Measurements from ENCODE around the gene GPR132. TPM values are rescaled to one million over a fixed set of nuclear protein-coding genes. Genes with fewer than 3 reads are reported as not detected.
"Not testable (repeated sequence)": the region's sequence is repeated elsewhere in the genome, so short reads cannot be mapped to it uniquely, and the experiment has no call there.

GPR132 gene
- total and polyA plus RNA-seq, 2 donors (not counting 1 experiment from before 2014, with no cell fraction given): 38.6 to 54.5 TPM

DNA sequence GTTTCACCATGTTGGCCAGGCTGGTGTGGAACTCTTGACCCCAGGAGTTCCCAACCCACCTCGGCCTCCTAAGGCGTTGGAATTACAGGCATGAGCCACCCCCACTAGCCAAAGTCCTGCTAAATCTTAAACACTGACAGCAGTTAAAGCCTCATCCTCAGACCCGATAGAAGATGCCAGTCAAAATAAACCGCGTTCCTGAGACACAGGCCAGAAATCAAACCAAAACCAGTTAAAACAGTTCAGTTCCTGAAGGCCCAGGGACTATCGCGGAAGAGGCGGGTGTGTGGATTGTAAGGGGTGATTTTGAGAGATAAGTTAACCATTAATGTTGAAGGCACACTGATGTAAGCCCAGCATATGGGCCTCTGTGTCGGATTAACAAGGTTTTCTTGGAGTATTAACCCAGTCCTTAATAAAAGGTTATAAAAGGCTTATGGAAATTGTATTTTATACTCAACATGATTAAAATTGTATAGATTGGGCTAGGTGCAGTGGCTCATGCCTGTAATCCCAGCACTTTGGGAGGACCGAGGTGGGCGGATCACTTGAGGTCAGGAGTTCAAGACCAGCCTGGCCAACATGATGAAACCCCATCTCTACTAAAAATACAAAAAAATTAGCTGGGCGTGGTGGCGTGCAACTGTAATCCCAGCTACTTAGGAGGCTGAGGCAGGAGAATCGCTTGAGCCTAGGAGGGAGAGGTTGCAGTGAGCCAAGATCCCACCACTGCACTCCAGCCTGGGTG lies 25.6 kb downstream of the GPR132 start:
- Histone ChIP-seq H3K27me3 (replicated peaks in 1 of 4; ENCODE audit: control extremely low read depth in 1 of 4, control insufficient read depth in 3 of 4, insufficient read depth in 4 of 4, low read length in 3 of 4) (peaks cover 0 to 9% (median 0%) of the 10 kb centered on the region in 4 experiments), H3K36me3 (replicated peaks in 1 of 2; ENCODE audit: control extremely low read depth in 1 of 2, control insufficient read depth in 1 of 2, extremely low read depth in 1 of 2, insufficient read depth in 2 of 2, low read length in 1 of 2) (no peaks in the 10 kb centered on the region), H4K20me1 (ENCODE audit: control insufficient read depth, insufficient read depth, low read length, poor library complexity, severe bottlenecking) (no peaks in the 10 kb centered on the region), H3K9me3 (ENCODE audit: control extremely low read depth in 1 of 3, control insufficient read depth in 2 of 3, insufficient read depth in 1 of 3, low read length in 2 of 3) (no peaks in the 10 kb centered on the region), H3K4me2 (replicated peaks; ENCODE audit: low read depth, low read length, poor library complexity, severe bottlenecking) (no peak overlapping the region), H3K79me2 (ENCODE audit: control insufficient read depth, insufficient read depth, low read length) (no peaks in the 10 kb centered on the region), H3K4me3 (ENCODE audit: control extremely low read depth in 1 of 5, extremely low read depth in 1 of 5, insufficient read depth in 1 of 5, low read depth in 2 of 5, low read length in 4 of 5) (no peak overlapping the region), H3K27ac (ENCODE audit: low read length in 2 of 2) (no peak overlapping the region), H3K9ac (ENCODE audit: low read length) (no peak overlapping the region), H3K4me1 (ENCODE audit: control insufficient read depth in 2 of 2, insufficient read depth in 2 of 2, low read length in 2 of 2) (no peaks in the 10 kb centered on the region), H2AFZ (ENCODE audit: insufficient read depth, low read depth, low read length, poor library complexity, severe bottlenecking) (no peak overlapping the region)
- 94% methylated on average over 3 of the region's 14 CpGs for WGBS (ENCODE audit: insufficient coverage)
- Mint-ChIP-seq H3K27ac (no peak overlapping the region), H3K4me1 (no peaks in the 10 kb centered on the region), H3K4me3 (no peak overlapping the region), H3K27me3 (no peaks in the 10 kb centered on the region), H3K9me3 (ENCODE audit: insufficient read depth) (no peaks in the 10 kb centered on the region)
- ChIA-PET CTCF (no interaction called here), POLR2A (no interaction called here)
- ATAC-seq (ENCODE audit: low read depth) (no peak), DNase-seq (no peak)
- TF ChIP-seq, protein P1, sequence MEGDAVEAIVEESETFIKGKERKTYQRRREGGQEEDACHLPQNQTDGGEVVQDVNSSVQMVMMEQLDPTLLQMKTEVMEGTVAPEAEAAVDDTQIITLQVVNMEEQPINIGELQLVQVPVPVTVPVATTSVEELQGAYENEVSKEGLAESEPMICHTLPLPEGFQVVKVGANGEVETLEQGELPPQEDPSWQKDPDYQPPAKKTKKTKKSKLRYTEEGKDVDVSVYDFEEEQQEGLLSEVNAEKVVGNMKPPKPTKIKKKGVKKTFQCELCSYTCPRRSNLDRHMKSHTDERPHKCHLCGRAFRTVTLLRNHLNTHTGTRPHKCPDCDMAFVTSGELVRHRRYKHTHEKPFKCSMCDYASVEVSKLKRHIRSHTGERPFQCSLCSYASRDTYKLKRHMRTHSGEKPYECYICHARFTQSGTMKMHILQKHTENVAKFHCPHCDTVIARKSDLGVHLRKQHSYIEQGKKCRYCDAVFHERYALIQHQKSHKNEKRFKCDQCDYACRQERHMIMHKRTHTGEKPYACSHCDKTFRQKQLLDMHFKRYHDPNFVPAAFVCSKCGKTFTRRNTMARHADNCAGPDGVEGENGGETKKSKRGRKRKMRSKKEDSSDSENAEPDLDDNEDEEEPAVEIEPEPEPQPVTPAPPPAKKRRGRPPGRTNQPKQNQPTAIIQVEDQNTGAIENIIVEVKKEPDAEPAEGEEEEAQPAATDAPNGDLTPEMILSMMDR (IDR thresholded peaks at IDR 0.05): no peak
- TF ChIP-seq EZH2 (IDR thresholded peaks at IDR 0.05; ENCODE audit: borderline replicate concordance, insufficient read depth, low read depth, low read length, poor library complexity, severe bottlenecking): no peak
- intact Hi-C loops (cut with micrococcal nuclease): no loop called here

GRCh38 chr14:105035616-105036015 lies 29.6 kb downstream of the GPR132 start:
- 100% methylated on average over 1 of the region's 2 CpGs for WGBS (ENCODE audit: insufficient coverage)
- H3K79me2 ChIP-seq (ENCODE audit: control insufficient read depth, insufficient read depth, low read length); H3K9me3 Mint-ChIP-seq (ENCODE audit: insufficient read depth); H3K27me3 ChIP-seq (replicated peaks in 1 of 4; ENCODE audit: control extremely low read depth in 1 of 4, control insufficient read depth in 3 of 4, insufficient read depth in 4 of 4, low read length in 3 of 4); intact Hi-C loops (cut with micrococcal nuclease); H3K4me2 ChIP-seq (replicated peaks; ENCODE audit: low read depth, low read length, poor library complexity, severe bottlenecking); ATAC-seq (ENCODE audit: low read depth); H3K9ac ChIP-seq (ENCODE audit: low read length); DNase-seq; H3K4me3 Mint-ChIP-seq; H3K4me3 ChIP-seq (ENCODE audit: control extremely low read depth in 1 of 5, extremely low read depth in 1 of 5, insufficient read depth in 1 of 5, low read depth in 2 of 5, low read length in 4 of 5); H3K27ac ChIP-seq (ENCODE audit: low read length in 2 of 2); H3K36me3 ChIP-seq (replicated peaks in 1 of 2; ENCODE audit: control extremely low read depth in 1 of 2, control insufficient read depth in 1 of 2, extremely low read depth in 1 of 2, insufficient read depth in 2 of 2, low read length in 1 of 2); H3K27me3 Mint-ChIP-seq; H3K27ac Mint-ChIP-seq; H4K20me1 ChIP-seq (ENCODE audit: control insufficient read depth, insufficient read depth, low read length, poor library complexity, severe bottlenecking); H2AFZ ChIP-seq (ENCODE audit: insufficient read depth, low read depth, low read length, poor library complexity, severe bottlenecking); H3K9me3 ChIP-seq (ENCODE audit: control extremely low read depth in 1 of 3, control insufficient read depth in 2 of 3, insufficient read depth in 1 of 3, low read length in 2 of 3); H3K4me1 ChIP-seq (ENCODE audit: control insufficient read depth in 2 of 2, insufficient read depth in 2 of 2, low read length in 2 of 2); POLR2A ChIA-PET: not testable (repeated sequence)
- CTCF ChIA-PET: interaction anchor here (1.2 to 2.5 kb wide), 5 partner anchors 10 to 22 kb away, joined by 3 to 11 read pairs (median 7); no protein-coding TSS in a partner anchor
- peaks cover 13% of the 10 kb centered on the region for H3K4me1 Mint-ChIP-seq
